RKO (cell line): ENCODE data around the gene MYO9A.

Source experiments
- DNase-seq: peaks from one replicate; pipeline ENCODE4 v3.0.0-alpha.2; 2016; ENCODE audit warnings: low spot score

The MYO9A gene

GRCh38 chr15:71957026-71957425 is 160.9 kb downstream of the MYO9A start:
- no peak for DNase-seq

- DNase-seq = no peak
Observed at GRCh38 chr15:71951134-71951533, 166.8 kb downstream of the MYO9A start.

- DNase-seq = peak; percentile 5
Observed at GRCh38 chr15:71945012-71945411, 172.9 kb downstream of the MYO9A start.

- no peak for DNase-seq
Observed at GRCh38 chr15:71943806-71944205, 174.1 kb downstream of the MYO9A start.

GRCh38 chr15:71939981-71940588 is 177.9 kb downstream of the MYO9A start:
- DNase-seq = no peak

GRCh38 chr15:71937650-71938311 is 180.2 kb downstream of the MYO9A start:
- no peak for DNase-seq

GRCh38 chr15:71934446-71934845 is 183.5 kb downstream of the MYO9A start:
- no peak for DNase-seq

GRCh38 chr15:71932689-71933088 is 185.3 kb downstream of the MYO9A start:
- DNase-seq = no peak

GRCh38 chr15:71931261-71931660 is 186.7 kb downstream of the MYO9A start:
- no peak for DNase-seq

GRCh38 chr15:71925145-71925544 is 192.8 kb downstream of the MYO9A start:
- no peak for DNase-seq

- peak; percentile 64 for DNase-seq
Observed at GRCh38 chr15:71921191-71921590, 196.8 kb downstream of the MYO9A start.

GRCh38 chr15:71920573-71920972 is 197.4 kb downstream of the MYO9A start:
- DNase-seq = no peak

GRCh38 chr15:71916834-71917233 is 201.1 kb downstream of the MYO9A start:
- DNase-seq = no peak

GRCh38 chr15:71914092-71914491 is 203.9 kb downstream of the MYO9A start:
- DNase-seq = no peak

GRCh38 chr15:71899674-71900073 is 218.3 kb downstream of the MYO9A start:
- no peak for DNase-seq

- DNase-seq = no peak
Observed at GRCh38 chr15:71893691-71894090, 224.3 kb downstream of the MYO9A start.

- DNase-seq = no peak
Observed at GRCh38 chr15:71892335-71892734, 225.6 kb downstream of the MYO9A start.

- no peak for DNase-seq
Observed at GRCh38 chr15:71891026-71891425, 226.9 kb downstream of the MYO9A start.

GRCh38 chr15:71889947-71890346 is 228.0 kb downstream of the MYO9A start:
- no peak for DNase-seq

GRCh38 chr15:71889385-71889784 is 228.6 kb downstream of the MYO9A start:
- DNase-seq = no peak

GRCh38 chr15:71888797-71889196 is 229.2 kb downstream of the MYO9A start:
- DNase-seq = no peak

- DNase-seq = no peak
Observed at GRCh38 chr15:71885390-71885789, 232.6 kb downstream of the MYO9A start.

- no peak for DNase-seq
Observed at GRCh38 chr15:71883447-71883846, 234.5 kb downstream of the MYO9A start.

GRCh38 chr15:71880276-71880675 is 237.7 kb downstream of the MYO9A start:
- DNase-seq = no peak
